ENCODE data around the gene ARR3.
"Not testable (repeated sequence)": the region's sequence is repeated elsewhere in the genome, so short reads cannot be mapped to it uniquely, and the experiment has no call there.

The ARR3 gene

DNA sequence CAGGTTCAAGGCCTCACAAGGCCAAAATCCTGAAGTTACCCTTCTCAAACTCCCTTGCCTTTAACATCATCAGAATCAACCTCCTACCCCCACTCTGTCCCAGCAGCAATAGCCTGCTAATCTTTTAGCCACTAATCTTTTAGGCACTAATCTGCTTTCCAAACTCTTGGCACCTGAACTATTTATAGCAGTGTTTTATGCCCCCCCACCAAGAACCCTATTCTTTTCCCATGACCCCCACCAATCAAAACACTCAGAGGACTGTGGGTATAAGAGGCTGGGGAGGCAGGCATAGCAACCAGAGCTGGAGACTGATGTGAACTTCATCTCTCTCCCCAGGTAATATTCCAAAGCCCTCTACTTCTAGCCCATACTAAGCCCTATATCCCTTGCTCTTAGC is at the start of gene ARR3:
TSS of gene ARR3 (plus strand) at position 301 of the 400 bp plus-strand sequence. CDS start 1,052 bp downstream, outside the sequence.
- DNase-seq (ENCODE audit: low read depth in 2 of 2) = no peak

DNA sequence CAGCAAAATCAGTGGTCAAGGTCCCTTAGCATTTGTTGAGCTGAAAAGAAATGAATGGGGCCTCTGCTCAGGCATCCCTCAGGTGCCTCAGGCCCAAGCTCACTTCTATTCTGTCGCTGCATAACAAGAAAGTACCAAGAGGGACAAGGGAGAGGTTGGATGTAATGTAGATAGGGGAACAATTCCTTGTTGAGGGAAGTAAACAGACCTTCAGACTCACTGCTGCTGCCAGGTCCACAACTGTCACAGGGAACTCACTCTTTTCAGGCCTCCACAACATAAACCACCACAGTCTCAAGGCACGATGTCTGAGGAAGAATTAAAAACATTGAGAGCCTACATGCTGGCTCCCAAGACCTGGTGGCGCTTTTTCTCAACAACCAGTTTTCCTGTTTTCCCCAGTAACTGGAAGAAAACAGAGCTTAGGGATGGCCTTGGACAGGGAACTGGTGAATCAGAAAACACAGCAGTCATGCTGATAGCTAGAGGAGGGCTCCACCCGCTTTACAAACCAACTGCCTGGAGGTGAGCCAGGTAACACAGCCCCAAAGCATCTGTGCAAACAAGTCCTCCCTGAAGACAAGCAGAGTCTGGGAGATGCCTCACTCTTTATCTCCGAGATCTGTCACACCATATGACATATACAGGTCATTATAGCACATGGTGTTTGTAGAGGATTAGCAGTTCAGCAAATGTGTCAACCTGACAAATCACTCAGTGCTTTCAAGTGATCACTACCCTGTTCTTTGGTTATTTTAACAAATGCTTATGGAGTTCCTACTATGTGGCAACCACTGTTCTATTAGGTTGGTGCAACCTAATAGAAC is 48.0 kb upstream of the ARR3 start:
- DNase-seq (ENCODE audit: low read depth in 2 of 2) = no peak

DNA sequence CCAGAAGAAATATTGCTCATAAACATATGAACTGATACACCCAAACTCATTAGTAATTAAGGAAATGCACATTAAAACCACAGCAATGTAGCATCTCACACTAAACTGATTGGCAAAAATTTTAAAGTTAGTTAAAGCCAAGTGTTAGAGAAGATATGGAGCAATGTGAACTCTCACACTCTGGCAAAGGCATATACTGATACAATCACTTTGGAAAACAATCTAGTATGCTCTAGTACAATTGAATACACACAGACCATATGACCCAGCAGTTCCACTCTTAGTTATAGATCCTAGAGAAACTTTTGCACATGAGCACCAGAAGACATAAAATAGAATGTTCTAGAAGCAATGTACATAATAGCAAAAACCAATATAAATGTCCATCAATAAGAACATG is 42.1 kb upstream of the ARR3 start:
- DNase-seq (ENCODE audit: low read depth in 2 of 2) = no peak

DNA sequence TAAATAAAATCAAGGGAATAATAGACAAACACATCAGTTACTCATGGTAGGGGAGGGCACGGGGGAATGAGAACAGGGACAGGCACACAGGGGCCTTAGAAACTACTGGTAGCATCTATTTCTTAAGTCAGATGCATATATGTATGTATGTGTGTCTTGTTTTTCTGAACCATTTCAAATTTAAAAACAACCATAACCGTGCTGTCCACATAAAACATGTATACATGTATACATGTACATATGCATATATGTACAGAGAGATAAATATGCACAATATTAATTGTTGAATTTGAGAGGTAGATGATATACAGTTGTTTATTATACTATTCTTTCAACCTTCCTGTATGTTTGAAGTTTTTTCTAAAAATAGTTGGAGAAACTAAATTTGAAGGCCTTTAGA is 41.4 kb upstream of the ARR3 start:
- no peak for DNase-seq (ENCODE audit: low read depth in 2 of 2)

DNA sequence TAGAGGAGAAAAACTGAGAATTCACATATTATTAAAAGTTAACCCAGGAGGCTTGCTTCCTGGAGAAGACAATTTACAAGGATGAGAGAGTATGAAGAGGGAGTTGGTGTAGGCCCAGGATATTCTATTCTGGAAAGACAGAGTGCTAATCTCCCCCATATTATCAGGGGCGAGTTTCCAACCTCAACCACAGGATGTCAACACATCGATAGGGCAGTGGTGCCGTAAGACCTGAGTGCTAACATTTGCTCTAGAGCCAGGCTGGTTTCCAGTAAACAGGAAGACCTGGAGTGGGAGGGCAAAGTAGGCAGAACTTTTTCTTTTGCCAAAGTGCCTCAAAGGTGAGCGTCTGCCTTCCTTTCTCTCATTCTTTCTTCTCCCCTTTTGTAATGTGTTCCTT is 36.5 kb upstream of the ARR3 start:
- no peak for DNase-seq (ENCODE audit: low read depth in 2 of 2)

DNA sequence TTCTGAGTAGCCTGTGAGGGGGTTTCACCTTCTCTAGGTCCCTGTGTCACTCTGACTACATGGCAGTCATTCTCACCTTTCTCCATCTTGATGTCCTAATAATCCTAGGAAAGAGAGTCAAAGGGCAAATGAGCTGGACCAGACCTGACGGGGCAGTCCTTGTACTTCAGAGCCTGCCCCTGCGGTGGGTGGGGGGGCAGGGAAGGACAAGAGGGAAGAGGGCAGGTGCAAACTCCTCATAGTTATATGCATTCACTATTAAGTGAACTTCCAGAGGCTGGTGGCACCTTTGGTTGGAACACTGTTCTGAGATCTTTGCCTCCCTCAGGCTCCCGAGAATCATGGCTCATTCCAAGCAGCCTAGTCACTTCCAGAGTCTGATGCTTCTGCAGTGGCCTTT is 33.8 kb upstream of the ARR3 start, which contains the start of gene AWAT1:
TSS of gene AWAT1 (plus strand) at position 301 of the 400 bp plus-strand sequence. CDS start at position 342, 41 bp downstream.
- DNase-seq (ENCODE audit: low read depth in 2 of 2) = no peak

DNA sequence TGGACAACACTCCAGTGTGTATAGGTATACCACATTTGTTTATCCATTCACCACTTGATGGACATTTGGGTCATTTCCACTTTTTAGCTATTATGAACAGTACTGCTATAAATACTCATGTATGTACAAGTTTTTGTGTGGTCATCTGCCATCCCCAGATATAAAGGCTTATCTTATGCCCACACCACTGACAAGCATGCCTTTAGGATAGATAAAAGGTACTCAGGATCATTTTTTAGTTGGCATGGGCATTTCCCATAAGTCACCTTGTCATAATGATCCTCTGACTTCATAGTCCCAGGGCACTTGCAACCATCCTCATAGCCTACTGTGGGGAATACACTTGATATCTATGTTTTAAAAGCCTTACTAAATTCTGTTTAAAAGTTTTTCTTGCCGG is 27.4 kb upstream of the ARR3 start:
- DNase-seq (ENCODE audit: low read depth in 2 of 2) = no peak

DNA sequence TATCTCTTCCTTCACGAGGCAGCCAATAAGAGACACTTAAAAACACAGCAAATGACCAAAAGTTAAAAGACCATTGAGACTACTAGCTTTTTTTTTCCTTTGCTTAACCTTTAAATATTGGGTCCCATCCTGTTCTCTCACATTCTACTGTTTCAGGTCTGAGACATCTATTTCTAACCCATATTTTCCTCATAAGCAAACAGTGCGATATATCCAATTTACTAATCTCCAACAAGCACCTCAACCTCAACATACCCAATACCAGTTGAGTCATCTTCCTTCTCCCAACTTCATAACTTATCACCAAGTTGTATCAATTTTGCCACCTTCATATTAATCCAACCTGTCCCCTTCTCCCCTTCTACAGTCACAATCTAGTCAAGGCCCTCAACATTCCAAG is 26.6 kb upstream of the ARR3 start:
- no peak for DNase-seq (ENCODE audit: low read depth in 2 of 2)

DNA sequence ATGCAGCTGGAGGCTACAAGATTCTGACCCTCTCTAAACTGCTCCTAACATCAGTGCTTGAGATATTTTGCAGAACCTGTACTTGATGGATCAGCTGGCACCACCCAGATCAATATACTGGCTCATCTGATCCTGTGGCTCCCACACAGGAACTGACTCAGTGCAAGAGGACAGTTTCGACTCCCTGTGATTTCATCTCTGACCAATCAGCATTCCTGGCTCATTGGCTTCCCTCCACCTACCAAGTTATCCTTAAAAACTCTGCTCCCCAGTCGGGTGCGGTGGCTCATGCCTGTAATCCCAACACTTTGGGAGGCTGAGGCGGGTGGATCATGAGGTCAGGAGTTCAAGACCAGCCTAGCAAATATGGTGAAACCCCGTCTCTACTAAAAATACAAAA is 24.5 kb upstream of the ARR3 start:
- DNase-seq (ENCODE audit: low read depth in 2 of 2) = not testable (repeated sequence)

DNA sequence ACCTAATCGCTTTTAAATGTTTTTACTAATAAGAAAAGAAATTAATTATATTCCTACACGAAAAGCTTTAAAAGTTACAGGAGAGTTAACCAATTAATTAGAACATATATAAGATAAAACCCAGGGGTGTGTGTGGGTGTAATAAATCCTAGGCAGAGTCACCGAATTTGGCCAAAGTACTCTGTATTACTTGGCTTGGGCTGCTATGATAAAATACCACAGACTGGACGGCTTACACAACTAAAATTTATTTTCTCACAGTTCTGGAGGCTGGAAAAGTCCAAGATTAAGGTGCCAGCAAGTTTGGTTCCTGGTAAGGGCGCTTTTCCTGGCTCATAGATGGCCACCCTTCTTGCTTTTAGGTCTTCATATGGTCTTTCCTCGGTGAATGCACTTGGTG is 23.3 kb upstream of the ARR3 start:
- no peak for DNase-seq (ENCODE audit: low read depth in 2 of 2)

DNA sequence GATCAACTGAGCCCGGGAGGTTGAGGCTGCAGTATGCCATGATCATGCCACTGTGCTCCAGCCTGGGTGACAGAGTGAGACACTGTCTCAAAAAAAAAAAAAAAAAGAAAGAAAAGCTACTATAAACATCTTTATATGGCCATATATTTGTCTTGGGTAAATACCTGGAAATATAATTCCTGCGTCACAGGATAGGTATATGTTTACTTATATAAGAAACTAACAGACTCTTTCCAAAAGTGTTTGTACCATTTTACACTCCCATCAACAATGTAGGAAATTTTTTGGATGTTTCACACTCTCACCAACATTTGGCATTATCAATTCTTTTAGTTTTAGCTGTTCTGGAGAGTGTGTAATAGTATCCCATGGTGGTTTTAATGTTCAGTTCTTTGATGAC is 20.9 kb upstream of the ARR3 start:
- DNase-seq (ENCODE audit: low read depth in 2 of 2) = no peak

DNA sequence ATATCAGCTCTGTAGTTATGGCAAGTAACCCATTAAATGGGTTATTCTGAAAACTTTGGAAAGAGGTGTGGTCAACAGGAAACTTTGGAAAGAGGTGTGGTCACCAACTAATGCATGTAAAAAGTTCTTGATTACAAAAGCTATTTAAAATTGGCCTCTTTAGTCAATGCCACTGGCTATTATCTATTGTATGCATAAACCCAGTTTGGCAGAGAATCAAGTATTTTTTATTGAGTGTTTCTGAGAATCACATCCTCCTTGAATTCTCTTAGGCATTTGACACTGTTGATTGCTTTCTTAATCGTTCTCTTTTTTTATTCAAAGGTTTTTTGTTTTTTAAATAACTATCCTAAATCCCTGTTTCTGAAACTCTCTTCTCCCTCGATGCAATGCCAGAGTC is 15.6 kb upstream of the ARR3 start:
- DNase-seq (ENCODE audit: low read depth in 2 of 2) = no peak

DNA sequence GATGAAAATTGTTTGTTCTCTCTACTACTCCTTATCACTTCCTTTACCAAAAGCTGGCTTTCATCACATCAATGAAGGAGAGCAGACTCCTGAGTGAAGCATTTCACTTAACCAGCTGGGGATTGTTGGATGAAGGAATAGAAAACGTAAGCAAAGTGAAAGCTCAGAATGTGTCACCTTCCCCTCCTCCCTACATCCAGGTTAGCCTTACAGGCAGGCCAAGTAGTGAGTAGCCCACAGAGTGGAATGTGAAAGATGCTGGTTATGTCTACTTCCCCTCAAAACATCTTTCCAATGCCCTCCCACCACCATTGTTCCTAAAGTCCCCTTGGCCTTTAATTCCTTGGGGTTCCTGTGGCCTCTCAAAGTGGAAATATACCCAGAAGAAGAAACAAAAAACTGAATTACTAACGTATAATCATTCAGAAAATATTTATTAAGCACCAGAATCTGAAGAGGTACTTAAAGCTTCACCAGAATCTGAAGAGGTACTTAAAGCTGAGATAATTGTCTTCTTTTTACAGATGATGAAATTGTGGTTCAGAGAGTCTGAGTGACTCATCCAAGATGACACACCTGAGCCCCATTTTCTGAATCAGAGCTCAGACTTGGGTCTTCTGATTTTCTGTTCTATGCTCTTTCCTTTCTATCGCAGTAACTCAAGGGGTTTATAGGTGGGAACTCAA is 14.6 kb upstream of the ARR3 start:
- DNase-seq (ENCODE audit: low read depth in 2 of 2) = no peak

DNA sequence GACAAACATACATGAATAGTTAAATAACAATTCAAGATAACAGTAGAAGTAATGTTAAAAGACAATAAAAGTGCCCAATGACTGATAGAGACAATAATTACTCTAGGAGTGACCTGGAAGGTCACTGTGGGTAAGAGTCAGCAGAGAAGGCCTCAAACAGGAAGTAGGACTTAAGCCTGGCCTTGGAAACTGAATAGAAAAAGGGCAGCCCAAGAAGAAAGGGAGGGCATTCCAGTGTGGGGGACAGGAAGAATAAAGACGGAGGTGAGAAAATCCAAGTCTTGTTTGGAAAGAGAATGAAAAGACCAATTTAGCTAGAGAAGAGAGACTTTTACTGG is 14.1 kb upstream of the ARR3 start:
- no peak for DNase-seq (ENCODE audit: low read depth in 2 of 2)

DNA sequence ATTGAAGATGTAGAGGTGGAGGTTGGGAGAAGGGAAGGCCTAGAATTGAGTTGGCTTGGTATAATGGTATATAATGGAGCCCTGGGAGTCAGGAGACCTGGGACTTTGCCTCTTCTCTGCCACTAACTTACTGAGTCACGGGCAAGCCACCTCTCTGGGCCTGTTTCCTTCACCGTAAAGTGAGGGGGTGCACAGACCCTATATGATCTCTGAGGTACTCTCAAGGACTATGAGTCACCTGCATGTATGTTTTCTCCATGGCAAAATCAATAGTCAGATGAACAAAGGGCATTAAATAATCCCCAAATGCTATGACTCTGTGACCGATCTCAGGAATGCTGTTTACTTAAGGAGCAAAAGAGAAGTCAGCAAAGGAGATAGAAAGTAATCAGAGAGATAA is 13.2 kb upstream of the ARR3 start:
- no peak for DNase-seq (ENCODE audit: low read depth in 2 of 2)

DNA sequence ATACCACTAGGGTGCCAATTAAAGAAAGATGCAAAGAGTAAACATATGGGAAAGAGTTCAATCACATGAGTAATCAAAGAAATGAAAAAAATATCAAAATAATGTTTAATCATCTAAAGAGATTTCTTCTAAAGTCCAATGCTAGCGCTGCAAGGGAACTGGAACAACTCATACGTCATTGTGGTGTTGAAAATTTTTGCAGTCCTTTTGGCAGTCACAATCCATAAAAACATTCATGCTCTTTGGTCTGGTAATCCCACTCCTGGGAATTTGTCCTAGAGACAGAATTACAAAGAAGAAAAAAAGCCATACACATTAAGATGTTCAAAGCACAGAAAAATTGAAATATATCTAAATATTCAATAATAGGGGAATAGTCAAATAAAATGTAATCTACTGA is 12.7 kb upstream of the ARR3 start:
- no peak for DNase-seq (ENCODE audit: low read depth in 2 of 2)

DNA sequence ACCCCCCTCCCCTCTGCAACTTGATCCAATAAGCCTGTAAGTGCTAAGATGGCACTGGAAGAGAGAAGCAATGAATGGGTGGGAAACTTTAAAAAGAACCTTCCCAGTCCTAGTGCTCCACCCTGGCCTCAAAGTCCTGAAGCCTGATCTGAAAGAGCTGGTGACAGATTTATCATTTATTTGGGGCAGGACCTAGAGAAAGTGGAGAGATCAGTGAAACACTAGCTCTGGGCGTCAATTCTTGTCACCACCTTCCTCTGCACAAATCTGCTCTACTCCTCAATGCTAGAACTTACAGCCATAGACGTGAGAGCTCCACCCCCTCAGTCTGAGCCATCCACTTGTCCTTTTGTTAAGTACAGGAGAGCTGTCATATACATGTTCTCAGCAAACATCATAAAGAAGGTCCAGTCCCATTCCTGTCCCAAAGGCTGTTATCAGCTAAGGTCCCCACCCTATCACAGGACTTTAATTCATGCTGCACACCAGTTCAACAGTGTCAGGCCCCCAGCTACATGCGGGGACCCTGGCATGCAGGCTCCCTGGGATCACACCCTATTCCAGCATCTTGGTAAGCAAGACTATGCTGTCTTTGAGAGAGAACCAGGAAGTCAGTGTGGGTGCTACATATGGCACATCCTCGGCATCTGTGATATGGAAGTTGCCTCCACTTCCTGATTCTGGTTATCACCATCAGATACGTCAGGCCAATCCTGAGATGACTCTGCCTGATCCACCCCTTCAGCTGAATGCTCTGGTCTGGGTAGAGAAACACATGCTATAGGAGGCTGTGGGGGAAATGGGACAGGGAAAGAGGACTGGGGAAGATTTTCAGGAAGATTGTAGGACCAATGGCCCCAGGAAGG is 10.5 kb upstream of the ARR3 start:
- no peak for DNase-seq (ENCODE audit: low read depth in 2 of 2)

DNA sequence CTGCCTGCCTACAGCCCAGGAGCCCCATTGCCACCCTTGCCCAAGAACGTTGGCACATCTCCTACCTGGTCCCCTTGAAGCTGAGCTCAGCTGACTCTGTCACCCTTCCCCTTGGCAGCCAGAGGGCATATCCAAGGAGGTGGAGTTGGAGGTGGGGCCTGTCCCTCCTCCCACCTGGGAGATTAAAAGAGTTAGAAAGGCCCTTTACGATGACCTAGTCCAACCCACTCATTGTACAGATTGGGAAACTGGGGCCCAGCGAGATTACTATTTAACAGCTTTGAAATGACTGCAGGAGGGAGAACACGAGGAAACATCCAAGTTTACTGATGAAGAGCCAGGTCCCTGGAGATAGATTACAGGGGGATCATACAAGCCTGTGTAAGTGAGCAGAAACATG is 8.0 kb upstream of the ARR3 start, which contains the start of gene P2RY4:
TSS of gene P2RY4 (minus strand) at position 101 of the 400 bp plus-strand sequence. CDS start 580 bp downstream, outside the sequence.
- no peak for DNase-seq (ENCODE audit: low read depth in 2 of 2)

DNA sequence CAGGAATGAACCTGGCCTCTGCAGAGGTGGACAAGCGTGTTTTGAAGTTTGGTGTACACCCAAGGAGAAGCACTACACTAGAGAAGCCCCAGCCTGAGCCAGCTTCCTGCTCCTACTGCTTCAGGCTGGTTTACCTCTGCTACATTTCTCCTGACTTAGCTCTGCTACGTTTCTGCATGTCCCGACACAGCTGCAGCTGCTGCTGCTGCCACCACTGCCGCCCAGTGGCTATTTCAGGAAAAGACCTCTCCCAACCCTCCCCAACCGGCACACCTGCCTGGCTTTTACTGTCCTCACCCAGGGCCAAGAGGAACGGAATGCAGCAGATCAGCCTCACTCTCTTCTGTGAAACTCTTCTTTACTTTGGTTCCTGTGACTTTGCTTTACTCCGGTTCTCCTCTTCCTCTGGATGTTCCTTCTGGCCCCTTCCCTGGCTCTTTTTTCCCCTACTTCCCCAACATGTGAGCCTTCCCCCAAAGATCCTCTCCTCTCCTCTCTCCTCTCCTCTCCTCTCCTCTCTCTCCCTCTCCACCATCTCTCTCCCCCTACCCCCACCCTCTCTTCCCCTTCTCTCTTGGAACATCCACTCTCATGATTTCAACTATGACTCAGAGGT is 5.1 kb upstream of the ARR3 start:
- DNase-seq (ENCODE audit: low read depth in 2 of 2) = no peak

DNA sequence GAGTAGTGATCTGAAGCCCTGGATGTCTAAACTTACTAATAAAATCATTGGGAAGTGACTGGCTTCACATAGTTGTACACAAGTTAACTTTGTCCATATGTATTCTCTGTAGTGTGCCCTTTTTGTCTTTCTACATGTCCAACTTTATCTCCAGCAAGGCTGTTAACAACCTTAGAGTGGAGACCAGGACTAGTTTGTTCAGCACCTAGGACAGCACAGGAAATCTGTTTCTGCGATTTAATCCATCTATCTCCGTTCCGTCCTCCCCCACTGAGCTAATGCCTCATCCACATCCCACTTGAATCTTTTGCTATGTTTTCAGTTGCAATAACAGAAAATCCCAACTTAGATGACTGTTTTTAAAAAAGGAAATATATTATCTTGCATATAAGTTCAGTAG is 3.4 kb upstream of the ARR3 start:
- DNase-seq (ENCODE audit: low read depth in 2 of 2) = no peak

DNA sequence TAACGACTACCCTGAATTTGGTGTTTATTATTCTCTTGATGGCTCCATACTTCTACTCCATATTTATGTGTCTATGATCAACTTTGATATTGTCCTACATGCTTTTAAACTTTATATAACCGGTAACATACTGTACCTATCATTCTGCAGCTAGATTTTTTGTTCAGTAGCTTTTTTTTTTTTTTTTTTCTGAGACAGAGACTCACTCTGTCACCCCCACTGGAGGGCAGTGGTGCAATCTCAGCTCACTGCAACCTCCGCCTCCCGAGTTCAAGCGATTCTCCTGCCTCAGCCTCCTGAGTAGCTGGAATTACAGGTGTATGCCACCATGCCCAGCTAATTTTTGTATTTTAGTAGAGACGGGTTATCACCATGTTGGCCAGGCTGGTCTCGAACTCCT is 5.9 kb downstream of the ARR3 start:
- DNase-seq (ENCODE audit: low read depth in 2 of 2) = not testable (repeated sequence)

DNA sequence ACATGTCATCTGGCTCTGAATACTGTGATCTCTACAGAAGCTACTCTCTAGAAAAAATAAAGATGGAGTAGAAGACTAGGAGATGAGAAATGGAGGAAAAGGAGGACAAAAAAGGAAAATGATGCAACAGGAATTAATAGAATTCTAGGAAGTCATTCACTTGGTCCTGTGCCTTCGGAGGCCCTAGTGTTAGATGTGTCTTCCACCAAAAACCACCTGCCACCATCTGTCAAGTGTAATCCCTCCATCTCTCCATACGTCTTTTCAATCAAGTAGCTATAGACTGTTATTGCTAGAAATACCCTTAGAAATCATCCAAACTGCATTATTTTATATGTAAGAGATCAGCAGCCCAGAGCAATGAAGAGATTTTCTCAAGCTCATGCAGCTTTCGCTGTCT is 10.9 kb downstream of the ARR3 start:
- no peak for DNase-seq (ENCODE audit: low read depth in 2 of 2)
